Measurements from ENCODE around the gene CARNS1. TPM values are rescaled to one million over a fixed set of nuclear protein-coding genes. Genes with fewer than 3 reads are reported as not detected.
A peak's percentile ranks its signal among the peaks of the same experiment; 100 is the strongest.

The CARNS1 gene
- total and polyA plus RNA-seq, 7 donors, result 0.16 to 0.83 (median 0.55) TPM; not detected in 2

DNA sequence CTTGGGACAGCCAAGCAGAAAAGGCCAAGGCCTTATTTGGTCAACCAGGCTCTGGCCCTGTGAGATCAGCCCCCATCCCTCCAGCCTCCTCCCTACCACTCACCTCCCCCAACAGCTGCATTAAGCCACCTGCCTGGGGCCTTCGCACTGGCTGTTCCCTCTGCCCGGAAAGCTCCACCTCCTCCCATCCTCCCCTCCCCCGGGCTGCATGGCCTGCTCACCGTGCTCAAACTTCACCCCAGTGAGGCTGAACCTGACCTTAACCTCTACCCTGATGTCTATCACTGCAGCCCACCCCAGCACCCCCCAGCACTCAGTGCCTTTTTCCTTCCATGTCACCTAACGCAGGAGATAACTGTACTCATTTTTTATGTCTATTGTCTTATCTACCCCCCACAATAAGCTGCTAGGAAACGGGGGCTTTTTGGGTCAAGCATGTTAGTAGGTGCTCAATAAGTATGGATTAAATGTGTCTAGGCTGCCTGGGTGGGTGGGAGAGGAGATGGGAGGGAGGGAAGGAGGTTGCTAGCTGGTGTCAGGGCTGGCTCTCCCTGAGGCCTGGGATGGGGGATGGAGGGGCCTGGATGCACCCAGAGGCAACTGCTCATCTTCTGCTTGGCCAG is 21.1 kb downstream of the CARNS1 start:
- 36 to 56% methylated on average over 6 of the region's 6 CpGs for WGBS, 2 donors
- Histone ChIP-seq H3K4me1 (peaks cover 0 to 28% (median 16%) of the 10 kb centered on the region in 4 donors), H3K27me3 (no peaks in the 10 kb centered on the region), H3K4me3 (no peak overlapping the region), H3K36me3 (peaks cover 17 to 87% (median 51%) of the 10 kb centered on the region in 4 donors), H3K9me3 (no peaks in the 10 kb centered on the region), H3K27ac (peak overlapping the region in 3 of 4 donors; percentile 31 to 49 (median 37))
- DNase-seq, result no peak
- intact Hi-C loops (cut with DNase I), result no loop called here
- no peak for TF ChIP-seq POLR2AphosphoS5 (IDR thresholded peaks at IDR 0.05)
- TF ChIP-seq, protein P1, sequence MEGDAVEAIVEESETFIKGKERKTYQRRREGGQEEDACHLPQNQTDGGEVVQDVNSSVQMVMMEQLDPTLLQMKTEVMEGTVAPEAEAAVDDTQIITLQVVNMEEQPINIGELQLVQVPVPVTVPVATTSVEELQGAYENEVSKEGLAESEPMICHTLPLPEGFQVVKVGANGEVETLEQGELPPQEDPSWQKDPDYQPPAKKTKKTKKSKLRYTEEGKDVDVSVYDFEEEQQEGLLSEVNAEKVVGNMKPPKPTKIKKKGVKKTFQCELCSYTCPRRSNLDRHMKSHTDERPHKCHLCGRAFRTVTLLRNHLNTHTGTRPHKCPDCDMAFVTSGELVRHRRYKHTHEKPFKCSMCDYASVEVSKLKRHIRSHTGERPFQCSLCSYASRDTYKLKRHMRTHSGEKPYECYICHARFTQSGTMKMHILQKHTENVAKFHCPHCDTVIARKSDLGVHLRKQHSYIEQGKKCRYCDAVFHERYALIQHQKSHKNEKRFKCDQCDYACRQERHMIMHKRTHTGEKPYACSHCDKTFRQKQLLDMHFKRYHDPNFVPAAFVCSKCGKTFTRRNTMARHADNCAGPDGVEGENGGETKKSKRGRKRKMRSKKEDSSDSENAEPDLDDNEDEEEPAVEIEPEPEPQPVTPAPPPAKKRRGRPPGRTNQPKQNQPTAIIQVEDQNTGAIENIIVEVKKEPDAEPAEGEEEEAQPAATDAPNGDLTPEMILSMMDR (IDR thresholded peaks at IDR 0.05), result no peak

DNA sequence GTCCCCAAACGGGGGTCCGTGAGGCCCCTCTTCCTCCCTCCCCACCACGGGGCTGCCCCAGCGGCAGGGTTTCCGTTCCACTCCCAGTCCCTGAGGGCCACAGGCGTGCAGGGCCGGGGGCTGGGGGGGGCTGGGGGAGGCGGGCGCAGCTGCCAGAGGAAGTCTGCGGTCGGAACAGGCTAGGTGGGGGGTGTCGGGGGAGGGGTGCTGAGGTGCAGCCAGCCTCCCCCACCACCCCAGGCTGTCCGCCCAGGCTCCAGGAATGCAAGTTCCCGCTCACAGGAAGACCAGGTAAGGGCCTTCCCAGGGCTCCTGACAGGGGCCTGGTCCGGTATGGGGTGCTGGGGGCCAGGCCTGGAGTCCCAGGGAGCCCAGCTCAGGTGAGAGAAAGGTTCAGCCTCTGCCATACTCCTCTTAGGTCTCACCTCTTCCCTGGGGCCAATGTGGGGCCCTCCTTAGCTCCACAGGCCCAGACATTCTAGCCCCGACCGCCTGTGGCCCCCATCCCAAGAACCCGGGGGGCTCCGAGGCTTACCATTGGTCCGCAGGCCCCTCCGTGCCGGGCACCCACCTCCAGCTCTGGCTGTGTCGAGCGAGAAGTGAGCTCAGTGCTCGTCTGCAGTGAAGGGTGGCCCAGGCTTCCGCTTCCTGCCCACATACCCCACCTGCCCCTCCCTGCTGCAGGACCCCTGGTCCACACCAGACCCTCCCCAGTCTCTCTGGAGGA is 21.8 kb downstream of the CARNS1 start, which contains the start of gene PTPRCAP:
TSS of gene PTPRCAP (minus strand) at position 601 of the 727 bp plus-strand sequence. CDS start at position 538, 63 bp downstream.
- TF ChIP-seq POLR2AphosphoS5 (IDR thresholded peaks at IDR 0.05) (no peak), EP300 (IDR thresholded peaks at IDR 0.05) (no peak), POLR2A (IDR thresholded peaks at IDR 0.05) (no peak)
- TF ChIP-seq, protein P1 (IDR thresholded peaks at IDR 0.05), result no peak
- no peak for DNase-seq
- intact Hi-C loops (cut with DNase I), result no loop called here
- WGBS, 2 donors, result 45 to 76% methylated on average over 26 of the region's 26 CpGs
- Histone ChIP-seq H3K9me3 (no peaks in the 10 kb centered on the region), H3K27ac (peak within 1 kb of the TSS; percentile 31 to 49 (median 34)), H3K36me3 (peaks cover 12 to 87% (median 49%) of the 10 kb centered on the region in 4 donors), H3K4me1 (peaks cover 0 to 33% (median 20%) of the 10 kb centered on the region in 4 donors), H3K27me3 (no peaks in the 10 kb centered on the region), H3K4me3 (peak within 1 kb of the TSS in 1 of 4 donors; percentile 4)

DNA sequence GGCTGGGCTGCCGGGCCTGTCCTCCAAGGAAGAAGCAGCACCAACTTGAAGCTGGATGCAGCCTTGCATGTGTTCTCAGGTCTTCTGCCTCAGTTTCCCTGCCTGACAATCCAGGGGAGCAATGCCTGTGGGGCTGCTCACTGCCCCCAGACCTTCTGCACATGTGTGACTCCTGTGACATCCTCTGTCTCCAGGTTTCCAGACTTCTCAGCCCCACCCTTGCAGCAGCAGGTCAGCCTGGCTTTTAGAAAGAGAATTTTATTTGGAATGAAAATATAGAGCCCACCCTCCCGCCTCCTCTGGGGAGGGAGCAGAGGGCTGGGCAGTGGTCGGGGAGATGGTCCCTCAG is 22.3 kb downstream of the CARNS1 start:
- no peaks in the 10 kb centered on the region for H3K27me3 ChIP-seq
- no peak for DNase-seq
- no peaks in the 10 kb centered on the region for H3K9me3 ChIP-seq
- H3K27ac ChIP-seq, result no peak overlapping the region
- peaks cover 0 to 38% (median 26%) of the 10 kb centered on the region in 4 donors for H3K4me1 ChIP-seq
- H3K4me3 ChIP-seq, result no peak overlapping the region
- H3K36me3 ChIP-seq, result peaks cover 8 to 83% (median 44%) of the 10 kb centered on the region in 4 donors
- intact Hi-C loops (cut with DNase I), result no loop called here
- 48 to 70% methylated on average over 3 of the region's 3 CpGs for WGBS, 2 donors
- TF ChIP-seq POLR2A (IDR thresholded peaks at IDR 0.05), result no peak
- TF ChIP-seq, protein P1 (IDR thresholded peaks at IDR 0.05), result no peak
- TF ChIP-seq EP300 (IDR thresholded peaks at IDR 0.05), result no peak
- TF ChIP-seq POLR2AphosphoS5 (IDR thresholded peaks at IDR 0.05), result no peak

DNA sequence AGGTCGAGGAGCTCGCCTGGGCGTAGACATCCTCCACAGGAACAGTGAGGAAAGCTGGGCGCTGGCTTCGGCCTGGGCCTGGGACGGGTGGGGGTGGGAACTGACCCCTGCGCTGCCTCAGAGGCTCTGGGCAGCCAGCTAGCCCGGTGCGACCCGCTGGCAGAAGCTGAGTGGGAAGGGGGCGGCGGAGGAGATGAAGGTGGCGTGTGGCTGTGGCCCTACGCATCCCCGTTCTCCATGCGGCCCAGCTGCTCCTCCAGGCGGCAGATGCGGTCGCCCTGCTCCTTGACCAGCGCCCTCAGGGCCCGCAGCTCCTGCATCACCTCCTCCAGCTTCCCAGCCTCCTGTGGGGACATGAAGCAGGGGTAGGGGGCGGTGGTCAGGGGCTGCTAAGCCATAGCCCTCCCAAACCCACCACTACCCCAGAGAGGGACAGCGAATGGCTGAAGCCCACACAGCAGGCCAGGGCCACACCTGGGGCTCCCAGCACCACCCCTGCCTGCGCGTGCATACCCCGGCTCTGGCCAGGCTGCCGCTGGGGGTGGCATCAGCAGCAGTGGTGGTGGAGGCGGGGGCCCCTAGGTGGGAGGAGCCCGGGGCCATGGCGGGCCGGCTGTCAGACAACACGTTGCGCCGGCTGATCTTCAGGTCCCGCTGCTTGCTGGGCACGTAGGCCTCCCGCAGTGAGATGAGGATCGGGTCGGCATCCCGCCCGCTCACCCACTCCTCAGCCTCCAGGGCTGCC is 22.9 kb downstream of the CARNS1 start:
- WGBS, 2 donors, result 76 to 80% methylated on average over 41 of the region's 41 CpGs
- DNase-seq, result no peak
- no peaks in the 10 kb centered on the region for H3K27me3 ChIP-seq
- H3K4me1 ChIP-seq, result peaks cover 0 to 41% (median 27%) of the 10 kb centered on the region in 4 donors
- H3K4me3 ChIP-seq, result no peak overlapping the region
- no peak for TF ChIP-seq POLR2A (IDR thresholded peaks at IDR 0.05)
- TF ChIP-seq POLR2AphosphoS5 (IDR thresholded peaks at IDR 0.05), result no peak
- no peak for TF ChIP-seq EP300 (IDR thresholded peaks at IDR 0.05)
- TF ChIP-seq, protein P1 (IDR thresholded peaks at IDR 0.05), result no peak
- intact Hi-C loops (cut with DNase I), result no loop called here
- no peaks in the 10 kb centered on the region for H3K9me3 ChIP-seq
- H3K27ac ChIP-seq, result peak overlapping the region in 3 of 4 donors; percentile 32 to 53 (median 44)
- H3K36me3 ChIP-seq, result peaks cover 3 to 77% (median 38%) of the 10 kb centered on the region in 4 donors
